Measurements from ENCODE around the gene SUPT5H. TPM values are rescaled to one million over a fixed set of nuclear protein-coding genes. Genes with fewer than 3 reads are reported as not detected.
A peak's percentile ranks its signal among the peaks of the same experiment; 100 is the strongest.

The SUPT5H gene
- polyA plus RNA-seq, 1 experiment, result 78.0 TPM

DNA sequence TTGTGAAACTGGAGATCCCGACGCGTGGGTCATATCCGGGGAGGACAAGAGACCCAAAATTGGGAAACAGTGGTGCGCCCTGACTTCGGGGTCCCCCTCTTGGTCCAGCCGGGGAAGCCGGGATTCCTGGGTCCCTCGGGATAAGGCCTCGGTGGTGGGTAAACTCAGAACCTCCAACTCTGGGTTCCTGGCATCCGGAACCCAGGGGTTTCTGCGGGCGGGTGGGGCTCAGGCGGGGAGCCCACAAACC, 38.0 kb upstream of the SUPT5H start:
- H3K27ac ChIP-seq (ENCODE audit: low read depth, low read length), result peak overlapping the region; percentile 81
- TF ChIP-seq CTCF (IDR thresholded peaks at IDR 0.05; ENCODE audit: low read depth, low read length), result no peak
- H3K4me3 ChIP-seq (ENCODE audit: low read depth, low read length), result peak overlapping the region; percentile 93
- no peak for DNase-seq (ENCODE audit: low read depth, low spot score)
- CTCF ChIA-PET, result interaction anchor here (2.7 kb wide), 1 partner anchor 9 kb away, joined by 12 read pairs; no protein-coding TSS in a partner anchor
- no peaks in the 10 kb centered on the region for H3K27me3 ChIP-seq (ENCODE audit: control insufficient read depth, insufficient read depth, low read length)
- POLR2A ChIA-PET, result interaction anchor here (3.7 to 3.8 kb wide), 3 partner anchors 9 to 29 kb away, joined by 20 to 27 read pairs (median 22); partner anchors contain the start of genes MED29, PAF1 and RPS16
- H3K9me3 ChIP-seq (ENCODE audit: control insufficient read depth, insufficient read depth, low read length), result peaks cover 8% of the 10 kb centered on the region; the same call in 1 of the 2 replicates

GRCh38 chr19:39407660-39408391, 37.6 kb upstream of the SUPT5H start:
- H3K27ac ChIP-seq (ENCODE audit: low read depth, low read length), result peak overlapping the region; percentile 57
- ChIA-PET POLR2A (interaction anchor here (3.7 to 3.8 kb wide), 3 partner anchors 10 to 28 kb away, joined by 20 to 27 read pairs (median 22); partner anchors contain the start of genes MED29, PAF1 and RPS16), CTCF (interaction anchor here (2.7 kb wide), 1 partner anchor 10 kb away, joined by 12 read pairs; no protein-coding TSS in a partner anchor)
- H3K27me3 ChIP-seq (ENCODE audit: control insufficient read depth, insufficient read depth, low read length), result no peaks in the 10 kb centered on the region
- H3K4me3 ChIP-seq (ENCODE audit: low read depth, low read length), result peak overlapping the region; percentile 93
- TF ChIP-seq CTCF (IDR thresholded peaks at IDR 0.05; ENCODE audit: low read depth, low read length), result no peak
- H3K9me3 ChIP-seq (ENCODE audit: control insufficient read depth, insufficient read depth, low read length), result peaks cover 8% of the 10 kb centered on the region; the same call in 1 of the 2 replicates
- no peak for DNase-seq (ENCODE audit: low read depth, low spot score)

DNA sequence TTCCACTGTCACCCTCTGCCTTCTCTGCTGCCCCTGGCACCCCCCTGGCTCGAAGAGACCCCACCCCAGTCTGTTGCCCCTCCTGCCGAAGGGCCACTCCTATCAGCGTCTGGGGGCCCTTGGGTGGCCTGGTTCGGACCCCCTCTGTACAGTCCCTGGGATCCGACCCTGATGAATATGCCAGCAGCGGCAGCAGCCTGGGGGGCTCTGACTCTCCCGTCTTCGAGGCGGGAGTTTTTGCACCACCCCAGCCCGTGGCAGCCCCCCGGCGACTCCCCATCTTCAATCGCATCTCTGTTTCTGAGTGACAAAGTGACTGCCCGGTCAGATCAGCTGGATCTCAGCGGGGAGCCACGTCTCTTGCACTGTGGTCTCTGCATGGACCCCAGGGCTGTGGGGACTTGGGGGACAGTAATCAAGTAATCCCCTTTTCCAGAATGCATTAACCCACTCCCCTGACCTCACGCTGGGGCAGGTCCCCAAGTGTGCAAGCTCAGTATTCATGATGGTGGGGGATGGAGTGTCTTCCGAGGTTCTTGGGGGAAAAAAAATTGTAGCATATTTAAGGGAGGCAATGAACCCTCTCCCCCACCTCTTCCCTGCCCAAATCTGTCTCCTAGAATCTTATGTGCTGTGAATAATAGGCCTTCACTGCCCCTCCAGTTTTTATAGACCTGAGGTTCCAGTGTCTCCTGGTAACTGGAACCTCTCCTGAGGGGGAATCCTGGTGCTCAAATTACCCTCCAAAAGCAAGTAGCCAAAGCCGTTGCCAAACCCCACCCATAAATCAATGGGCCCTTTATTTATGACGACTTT, 36.8 kb upstream of the SUPT5H start:
- CTCF ChIA-PET, result interaction anchor here (2.7 kb wide), 1 partner anchor 10 kb away, joined by 12 read pairs; no protein-coding TSS in a partner anchor
- no peak for TF ChIP-seq CTCF (IDR thresholded peaks at IDR 0.05; ENCODE audit: low read depth, low read length)
- DNase-seq (ENCODE audit: low read depth, low spot score), result no peak

GRCh38 chr19:39409208-39410016, 36.0 kb upstream of the SUPT5H start:
- 0 out of 2 replicates have a peak, but pooled peaks have one; percentile 7 for TF ChIP-seq CTCF (IDR thresholded peaks at IDR 0.05; ENCODE audit: low read depth, low read length)
- ChIA-PET POLR2A (interaction anchor here (3.8 kb wide), 2 partner anchors 11 to 18 kb away, joined by 22 to 27 read pairs; partner anchors contain the start of genes MED29 and PAF1), CTCF (interaction anchor here (0.6 to 2.7 kb wide), 2 partner anchors 11 to 35 kb away, joined by 7 to 12 read pairs; no protein-coding TSS in a partner anchor)
- Histone ChIP-seq H3K27me3 (ENCODE audit: control insufficient read depth, insufficient read depth, low read length) (no peaks in the 10 kb centered on the region), H3K4me3 (ENCODE audit: low read depth, low read length) (peak overlapping the region; percentile 93), H3K9me3 (ENCODE audit: control insufficient read depth, insufficient read depth, low read length) (peaks cover 8% of the 10 kb centered on the region; the same call in 1 of the 2 replicates), H3K27ac (ENCODE audit: low read depth, low read length) (peak overlapping the region; percentile 96)
- DNase-seq (ENCODE audit: low read depth, low spot score), result no peak

More for the DNA sequence above, 36.8 kb upstream of the SUPT5H start:
- peak overlapping the region; percentile 93 for H3K4me3 ChIP-seq (ENCODE audit: low read depth, low read length)
- H3K9me3 ChIP-seq (ENCODE audit: control insufficient read depth, insufficient read depth, low read length), result peaks cover 8% of the 10 kb centered on the region; the same call in 1 of the 2 replicates
- H3K27ac ChIP-seq (ENCODE audit: low read depth, low read length), result peak overlapping the region; percentile 57
- no peaks in the 10 kb centered on the region for H3K27me3 ChIP-seq (ENCODE audit: control insufficient read depth, insufficient read depth, low read length)
- POLR2A ChIA-PET, result interaction anchor here (3.7 to 3.8 kb wide), 3 partner anchors 10 to 27 kb away, joined by 20 to 27 read pairs (median 22); partner anchors contain the start of genes MED29, PAF1 and RPS16

Measured in AG04450 (cell line).